ENCODE measurements around the gene UIMC1. TPM values are rescaled to one million over a fixed set of nuclear protein-coding genes. Genes with fewer than 3 reads are reported as not detected.

The UIMC1 gene
- total and polyA plus RNA-seq, 2 donors (not counting 1 experiment from before 2014, with no cell fraction given): 49.2 to 98.1 TPM

- TF ChIP-seq EZH2 (IDR thresholded peaks at IDR 0.05; ENCODE audit: borderline replicate concordance, insufficient read depth, low read depth, low read length, poor library complexity, severe bottlenecking) (no peak), CTCF (IDR thresholded peaks at IDR 0.05) (no peak)
- no peak for DNase-seq
- ATAC-seq (ENCODE audit: low read depth): no peak
- H3K27ac ChIP-seq (ENCODE audit: low read length in 2 of 2): no peak overlapping the region
- H3K9me3 Mint-ChIP-seq (ENCODE audit: insufficient read depth): no peaks in the 10 kb centered on the region
- H3K4me2 ChIP-seq (replicated peaks; ENCODE audit: low read depth, low read length, poor library complexity, severe bottlenecking): no peak overlapping the region
- 92% methylated on average over 17 of the region's 18 CpGs for WGBS (ENCODE audit: insufficient coverage)
- no peak overlapping the region for H2AFZ ChIP-seq (ENCODE audit: insufficient read depth, low read depth, low read length, poor library complexity, severe bottlenecking)
- POLR2A ChIA-PET: interaction anchor here (0.7 kb wide), 1 partner anchor 130 kb away, joined by 5 read pairs; no protein-coding TSS in a partner anchor
- peaks cover 0 to 3% (median 0%) of the 10 kb centered on the region in 3 donors for H3K9me3 ChIP-seq (ENCODE audit: control extremely low read depth in 1 of 3, control insufficient read depth in 2 of 3, insufficient read depth in 1 of 3, low read length in 2 of 3)
- H3K27ac Mint-ChIP-seq: no peak overlapping the region
- H3K27me3 ChIP-seq (replicated peaks in 1 of 4; ENCODE audit: control extremely low read depth in 1 of 4, control insufficient read depth in 3 of 4, insufficient read depth in 4 of 4, low read length in 3 of 4): peaks cover 0 to under 1% (median 0%) of the 10 kb centered on the region in 4 experiments
- no peak overlapping the region for H3K9ac ChIP-seq (ENCODE audit: low read length)
- intact Hi-C loops (cut with micrococcal nuclease): no loop called here
- no peaks in the 10 kb centered on the region for H4K20me1 ChIP-seq (ENCODE audit: control insufficient read depth, insufficient read depth, low read length, poor library complexity, severe bottlenecking)
- peaks cover 26% of the 10 kb centered on the region for H3K27me3 Mint-ChIP-seq
- no peaks in the 10 kb centered on the region for H3K4me1 ChIP-seq (ENCODE audit: control insufficient read depth in 2 of 2, insufficient read depth in 2 of 2, low read length in 2 of 2)
- no peak overlapping the region for H3K4me3 ChIP-seq (ENCODE audit: control extremely low read depth in 1 of 5, extremely low read depth in 1 of 5, insufficient read depth in 1 of 5, low read depth in 2 of 5, low read length in 4 of 5)
- no peaks in the 10 kb centered on the region for H3K36me3 ChIP-seq (replicated peaks in 1 of 2; ENCODE audit: control extremely low read depth in 1 of 2, control insufficient read depth in 1 of 2, extremely low read depth in 1 of 2, insufficient read depth in 2 of 2, low read length in 1 of 2)
- H3K4me1 Mint-ChIP-seq: no peaks in the 10 kb centered on the region
- H3K79me2 ChIP-seq (ENCODE audit: control insufficient read depth, insufficient read depth, low read length): no peaks in the 10 kb centered on the region
- CTCF ChIA-PET: no interaction called here
- H3K4me3 Mint-ChIP-seq: no peak overlapping the region
These were observed 151.0 kb downstream of the UIMC1 start for GRCh38 chr5:176855598-176855997.

Other genes starting within 250 kb of the UIMC1 start
- not detected in 2 replicates for gene UNC5A, start 196.2 kb downstream of the UIMC1 start, total RNA-seq
- not detected in 2 replicates for gene UNC5A, start 196.2 kb downstream of the UIMC1 start, polyA plus RNA-seq
- gene HK3, start 107.4 kb downstream of the UIMC1 start, total RNA-seq: 0.12 and 0.30 TPM in 2 replicates
- gene HK3, start 107.4 kb downstream of the UIMC1 start, polyA plus RNA-seq: 3.6 and 5.0 TPM in 2 replicates
- gene ZNF346, start 15.9 kb upstream of the UIMC1 start, total RNA-seq: 38.4 and 47.1 TPM in 2 replicates
- 14.1 and 20.2 TPM in 2 replicates for gene ZNF346, start 15.9 kb upstream of the UIMC1 start, polyA plus RNA-seq
- gene FGFR4, start 80.1 kb upstream of the UIMC1 start, total RNA-seq: 1.2 and 1.5 TPM in 2 replicates
- 2.7 and 3.4 TPM in 2 replicates for gene FGFR4, start 80.1 kb upstream of the UIMC1 start, polyA plus RNA-seq
- 145 and 152 TPM in 2 replicates for gene NSD1, start 127.0 kb upstream of the UIMC1 start, total RNA-seq
- gene NSD1, start 127.0 kb upstream of the UIMC1 start, polyA plus RNA-seq: 10.8 and 13.7 TPM in 2 replicates

Measured in B cell (primary cell).